DMS153 (cell line): ENCODE results near the gene FGFRL1.

Source experiments
- DNase-seq: peaks from one replicate; lab custom pipeline; 2025; lab: John Stamatoyannopoulos, UW

Gene FGFRL1

DNA sequence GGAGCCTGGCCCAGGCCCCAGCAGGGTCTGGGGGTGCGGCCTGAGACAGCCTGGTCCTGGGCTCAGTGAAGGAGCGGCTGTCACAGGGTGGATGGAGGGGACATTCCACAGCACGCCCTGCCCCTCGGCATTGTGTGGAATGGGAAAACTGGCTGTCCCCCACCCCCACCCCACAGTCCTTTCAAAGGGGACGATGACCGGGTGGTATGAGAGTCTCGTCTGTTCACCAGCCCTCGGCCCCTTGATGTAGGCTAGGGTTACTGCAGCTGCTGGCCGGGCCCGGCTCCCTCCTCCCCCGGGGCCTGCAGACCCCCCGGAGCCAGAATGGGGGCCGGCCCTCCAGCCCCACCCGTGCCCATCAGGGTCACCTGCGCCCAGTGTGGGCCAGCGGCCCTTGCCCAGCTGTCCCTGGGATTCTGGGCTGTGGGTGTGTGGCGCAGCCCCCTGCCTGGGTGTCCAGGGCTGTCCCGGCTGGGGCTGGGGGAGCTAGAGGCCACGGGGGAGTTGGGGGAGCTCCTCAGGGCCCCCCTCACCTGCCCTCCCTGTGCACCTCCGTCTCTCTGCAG, 11.7 kb downstream of the FGFRL1 start:
- no peak for DNase-seq

DNA sequence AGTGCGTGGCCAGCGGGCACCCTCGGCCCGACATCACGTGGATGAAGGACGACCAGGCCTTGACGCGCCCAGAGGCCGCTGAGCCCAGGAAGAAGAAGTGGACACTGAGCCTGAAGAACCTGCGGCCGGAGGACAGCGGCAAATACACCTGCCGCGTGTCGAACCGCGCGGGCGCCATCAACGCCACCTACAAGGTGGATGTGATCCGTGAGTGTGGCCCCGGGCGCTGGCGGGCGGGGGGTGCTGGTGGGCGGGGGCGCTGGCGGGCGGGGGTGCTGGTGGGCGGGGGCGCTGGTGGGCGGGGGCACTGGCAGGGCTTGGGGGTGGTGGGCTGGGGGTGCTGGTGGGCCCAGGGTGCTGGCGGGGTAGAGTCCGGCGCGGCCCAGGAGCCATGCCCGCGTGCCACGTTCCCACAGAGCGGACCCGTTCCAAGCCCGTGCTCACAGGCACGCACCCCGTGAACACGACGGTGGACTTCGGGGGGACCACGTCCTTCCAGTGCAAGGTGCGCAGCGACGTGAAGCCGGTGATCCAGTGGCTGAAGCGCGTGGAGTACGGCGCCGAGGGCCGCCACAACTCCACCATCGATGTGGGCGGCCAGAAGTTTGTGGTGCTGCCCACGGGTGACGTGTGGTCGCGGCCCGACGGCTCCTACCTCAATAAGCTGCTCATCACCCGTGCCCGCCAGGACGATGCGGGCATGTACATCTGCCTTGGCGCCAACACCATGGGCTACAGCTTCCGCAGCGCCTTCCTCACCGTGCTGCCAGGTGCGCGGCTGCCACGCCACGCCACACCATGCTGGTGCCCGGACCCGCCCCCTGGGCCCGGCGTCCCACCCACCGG, 12.7 kb downstream of the FGFRL1 start:
- DNase-seq: no peak

DNA sequence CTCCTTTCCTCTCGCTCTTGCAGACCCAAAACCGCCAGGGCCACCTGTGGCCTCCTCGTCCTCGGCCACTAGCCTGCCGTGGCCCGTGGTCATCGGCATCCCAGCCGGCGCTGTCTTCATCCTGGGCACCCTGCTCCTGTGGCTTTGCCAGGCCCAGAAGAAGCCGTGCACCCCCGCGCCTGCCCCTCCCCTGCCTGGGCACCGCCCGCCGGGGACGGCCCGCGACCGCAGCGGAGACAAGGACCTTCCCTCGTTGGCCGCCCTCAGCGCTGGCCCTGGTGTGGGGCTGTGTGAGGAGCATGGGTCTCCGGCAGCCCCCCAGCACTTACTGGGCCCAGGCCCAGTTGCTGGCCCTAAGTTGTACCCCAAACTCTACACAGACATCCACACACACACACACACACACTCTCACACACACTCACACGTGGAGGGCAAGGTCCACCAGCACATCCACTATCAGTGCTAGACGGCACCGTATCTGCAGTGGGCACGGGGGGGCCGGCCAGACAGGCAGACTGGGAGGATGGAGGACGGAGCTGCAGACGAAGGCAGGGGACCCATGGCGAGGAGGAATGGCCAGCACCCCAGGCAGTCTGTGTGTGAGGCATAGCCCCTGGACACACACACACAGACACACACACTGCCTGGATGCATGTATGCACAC, 13.6 kb downstream of the FGFRL1 start:
- no peak for DNase-seq

DNA sequence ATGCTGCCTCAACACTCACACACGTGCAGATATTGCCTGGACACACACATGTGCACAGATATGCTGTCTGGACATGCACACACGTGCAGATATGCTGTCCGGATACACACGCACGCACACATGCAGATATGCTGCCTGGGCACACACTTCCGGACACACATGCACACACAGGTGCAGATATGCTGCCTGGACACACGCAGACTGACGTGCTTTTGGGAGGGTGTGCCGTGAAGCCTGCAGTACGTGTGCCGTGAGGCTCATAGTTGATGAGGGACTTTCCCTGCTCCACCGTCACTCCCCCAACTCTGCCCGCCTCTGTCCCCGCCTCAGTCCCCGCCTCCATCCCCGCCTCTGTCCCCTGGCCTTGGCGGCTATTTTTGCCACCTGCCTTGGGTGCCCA, 14.7 kb downstream of the FGFRL1 start:
- no peak for DNase-seq

DNA sequence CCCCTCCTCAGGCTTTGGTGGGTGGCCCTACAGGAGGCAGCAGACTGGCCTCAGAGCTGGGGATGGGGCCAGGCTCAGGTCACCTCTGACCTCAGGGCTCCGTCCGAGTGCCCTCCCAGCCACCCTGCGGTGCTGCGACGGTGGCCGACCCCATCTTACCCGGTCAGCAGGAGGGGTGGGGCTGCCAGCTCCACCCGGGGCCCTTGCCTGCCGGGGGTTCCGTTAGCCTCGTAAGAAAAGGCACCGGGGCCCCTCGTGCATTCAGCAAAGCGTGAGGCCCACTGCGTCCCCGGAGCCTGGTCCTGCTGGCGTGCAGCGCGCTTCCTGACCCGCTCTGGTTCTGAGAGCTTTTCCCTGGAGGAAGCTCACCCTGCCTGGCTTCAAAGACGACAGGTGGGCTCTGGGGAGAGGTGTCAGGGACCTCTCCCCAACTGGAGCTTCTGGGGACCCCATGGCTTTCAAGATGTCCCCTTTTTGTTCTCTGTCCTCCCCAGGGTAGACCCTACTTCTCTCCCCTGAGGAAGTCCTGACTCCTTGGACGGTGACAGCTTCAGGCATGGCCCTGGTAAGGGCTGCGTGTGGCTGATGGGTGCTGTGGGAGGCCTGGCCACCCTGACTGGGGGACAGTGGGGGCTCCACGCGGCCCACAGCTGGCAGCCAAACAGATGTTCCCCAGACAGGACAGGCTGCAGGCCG, 15.9 kb downstream of the FGFRL1 start:
- DNase-seq: no peak

DNA sequence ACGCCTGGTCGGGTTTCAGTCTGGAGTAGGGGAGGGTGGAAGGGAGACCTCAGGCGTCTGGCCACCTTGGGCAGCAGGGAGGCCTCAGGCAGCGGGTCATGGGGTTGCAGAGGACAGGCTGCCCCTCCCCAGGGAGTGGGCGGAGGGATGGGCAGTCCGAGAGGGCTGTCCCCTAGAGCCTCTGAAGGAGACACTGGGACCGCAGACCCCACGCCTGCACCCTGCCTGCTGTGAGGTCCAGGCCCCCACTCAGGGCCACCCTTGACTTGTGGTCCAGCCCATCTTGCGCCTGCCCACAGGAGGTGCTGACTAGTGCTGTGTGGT, 16.5 kb downstream of the FGFRL1 start:
- no peak for DNase-seq

DNA sequence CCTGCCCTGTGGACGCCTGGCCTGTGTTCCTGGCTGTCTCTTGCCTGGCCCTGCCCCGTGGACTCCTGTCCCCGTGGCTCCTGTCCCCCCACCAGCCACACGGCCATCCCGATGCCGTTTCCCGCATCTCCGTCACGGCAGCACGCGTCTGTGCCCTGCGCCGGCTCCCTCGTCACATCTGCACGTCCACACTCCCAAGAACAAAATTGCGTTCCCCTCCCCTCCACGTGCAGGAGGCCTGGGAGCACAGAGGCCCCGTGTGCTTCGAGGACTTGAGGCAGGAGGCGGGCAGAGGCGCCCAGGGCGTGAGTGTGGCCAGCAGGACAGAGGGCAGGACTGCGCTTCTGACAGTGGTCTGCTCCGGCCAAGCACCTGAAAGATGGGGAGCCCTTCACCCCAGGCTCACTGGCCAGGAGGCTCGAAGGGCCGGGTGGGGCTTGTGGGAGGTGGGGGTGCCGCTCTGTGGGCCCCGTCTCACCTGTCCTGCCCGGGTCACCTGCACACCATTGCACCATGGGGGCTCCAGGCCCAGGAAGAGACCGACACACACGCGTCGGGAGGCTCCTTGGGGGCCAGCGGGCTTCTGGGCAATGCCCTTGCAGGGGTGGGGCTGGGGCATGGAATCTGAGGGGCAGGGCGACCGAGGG, 17.3 kb downstream of the FGFRL1 start:
- no peak for DNase-seq

DNA sequence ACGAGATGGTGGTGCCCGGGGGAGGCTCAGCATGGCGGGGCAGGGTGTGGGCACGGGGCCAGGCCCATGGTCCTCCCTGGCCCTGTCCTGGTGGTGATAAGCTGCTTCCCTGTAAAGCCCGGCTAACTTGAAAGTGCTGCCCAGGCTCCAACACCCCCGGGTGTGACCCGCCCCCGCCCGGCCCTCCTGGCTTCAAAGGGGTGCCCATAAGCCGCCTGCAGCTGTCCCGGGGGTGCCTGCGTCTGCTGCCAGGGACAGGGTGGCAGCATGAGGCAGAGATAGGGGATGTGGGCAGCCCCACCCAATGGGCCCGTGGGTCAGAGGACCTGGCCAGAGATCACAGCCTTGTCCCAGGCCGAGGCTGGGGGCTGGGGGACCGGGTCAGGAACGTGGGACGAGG, 18.1 kb downstream of the FGFRL1 start:
- no peak for DNase-seq

DNA sequence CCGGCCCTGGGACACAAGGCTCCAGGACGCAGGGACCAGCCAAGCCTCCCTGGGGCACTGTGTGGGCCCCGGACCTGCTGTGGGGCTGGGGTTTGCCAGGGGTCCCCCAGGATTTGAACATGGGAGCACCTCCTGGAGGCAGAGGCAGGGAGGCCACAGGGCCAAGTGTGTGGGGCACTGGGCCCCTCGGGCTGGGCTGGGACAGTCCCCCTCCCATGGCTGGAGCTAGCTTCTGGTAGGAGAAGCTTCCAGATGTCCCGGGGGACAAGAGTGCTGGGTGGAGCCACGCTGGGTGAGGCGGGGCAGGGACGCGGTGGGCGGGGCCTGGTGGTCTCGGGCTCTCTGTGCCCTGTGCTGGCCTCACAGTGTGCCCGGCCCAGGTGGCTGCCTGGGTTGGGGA, 18.6 kb downstream of the FGFRL1 start:
- DNase-seq: no peak

DNA sequence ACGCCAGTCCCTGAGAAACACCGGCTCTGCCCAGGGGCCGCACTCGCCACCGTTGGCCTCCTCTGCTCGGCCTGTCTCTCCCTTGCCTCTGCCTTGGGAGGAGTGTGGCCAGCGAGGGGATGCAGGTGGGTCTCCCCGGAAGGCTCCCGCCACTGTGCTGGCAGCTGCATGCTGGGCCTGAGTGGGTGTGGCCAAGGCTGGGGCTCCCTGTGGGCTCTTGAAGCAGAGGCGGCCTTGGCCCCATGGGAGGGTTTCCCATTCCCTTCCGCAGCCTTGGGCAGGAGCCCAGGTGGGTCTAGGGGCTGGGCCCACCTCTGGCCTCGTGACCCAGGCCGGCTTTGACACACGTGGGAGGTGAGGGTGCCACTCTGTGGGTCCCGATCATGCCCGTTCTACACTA, 19.1 kb downstream of the FGFRL1 start:
- no peak for DNase-seq

DNA sequence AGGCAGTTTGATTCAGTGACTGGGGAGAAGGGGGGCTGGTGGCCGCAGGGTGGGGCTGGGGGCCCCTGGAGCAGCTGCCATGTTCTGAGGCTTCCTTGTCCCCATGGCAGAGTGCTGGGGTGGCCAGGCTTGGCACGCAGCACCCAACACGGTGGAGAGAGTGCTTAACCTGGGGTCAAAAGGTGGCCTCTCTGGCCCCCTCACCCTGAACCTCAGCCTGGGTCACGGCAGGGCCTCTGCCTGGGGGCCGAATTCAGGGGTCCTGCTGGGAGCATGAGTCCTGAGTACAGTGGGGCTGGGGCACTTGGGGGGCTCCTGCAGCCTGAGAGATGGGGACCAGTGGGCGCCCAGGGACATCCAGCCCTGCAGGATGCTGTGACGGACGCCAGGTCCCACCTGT, 19.9 kb downstream of the FGFRL1 start:
- DNase-seq: no peak

DNA sequence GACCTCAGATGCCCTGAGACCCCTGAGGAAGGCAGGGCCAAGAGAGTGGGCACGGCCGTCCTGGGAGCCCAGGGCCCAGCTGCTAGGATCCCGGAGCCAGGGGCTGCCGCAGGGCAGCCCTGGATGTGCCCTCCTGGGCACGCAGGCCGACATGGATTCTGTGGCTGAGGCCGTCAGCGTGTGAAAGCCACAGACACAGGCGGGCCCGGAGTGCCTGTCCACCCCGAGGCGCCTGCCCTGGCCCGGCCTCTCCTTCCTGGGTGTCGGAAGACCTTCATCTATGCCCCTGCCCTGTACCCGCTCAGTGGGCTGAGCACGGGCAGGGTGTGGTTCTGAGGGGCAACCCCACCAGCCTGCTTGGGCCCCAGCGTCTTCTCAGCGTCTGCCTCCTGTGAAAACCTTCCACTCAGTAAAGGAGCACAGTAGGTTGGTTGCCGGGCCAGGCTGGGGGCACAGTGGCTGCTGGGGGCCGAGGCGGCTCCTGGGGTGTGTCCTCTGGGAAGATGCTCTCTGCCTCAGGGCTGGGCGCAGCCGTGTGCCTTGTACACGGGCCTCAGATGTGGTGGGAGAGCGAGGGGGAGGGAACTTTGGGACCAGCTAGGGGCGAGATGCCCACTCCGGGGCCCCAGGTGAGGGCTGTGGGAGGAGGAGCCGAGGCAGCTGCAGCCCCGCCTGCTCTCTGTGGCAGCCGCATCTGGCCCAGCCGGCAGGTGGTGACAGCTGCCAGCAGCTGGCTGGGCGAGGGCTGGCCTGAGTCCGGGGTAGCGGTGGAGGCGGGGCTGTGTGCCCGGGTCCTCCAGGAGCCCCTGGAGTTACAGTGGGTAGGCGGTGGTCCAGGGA, 20.8 kb downstream of the FGFRL1 start:
- no peak for DNase-seq

DNA sequence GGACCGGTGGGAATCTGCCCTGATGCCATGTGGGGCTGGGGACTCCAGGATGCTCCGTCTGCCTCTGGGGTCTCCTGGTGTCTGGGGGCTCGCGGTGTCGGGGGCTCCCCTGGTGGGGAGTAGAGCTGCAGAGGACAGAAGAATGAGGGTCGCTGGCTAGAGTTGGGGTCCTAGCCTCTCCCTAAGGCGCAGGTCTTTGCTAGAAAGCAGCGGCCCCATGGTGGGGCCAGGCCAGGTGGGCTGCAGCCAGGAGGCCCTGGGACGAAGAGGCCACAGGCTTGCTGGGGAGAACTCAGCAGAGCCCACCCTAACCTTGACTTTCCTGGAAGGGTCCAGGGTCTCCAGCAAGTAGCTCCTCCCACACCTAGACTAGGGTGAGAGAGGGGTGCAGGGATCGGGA, 21.4 kb downstream of the FGFRL1 start:
- no peak for DNase-seq

DNA sequence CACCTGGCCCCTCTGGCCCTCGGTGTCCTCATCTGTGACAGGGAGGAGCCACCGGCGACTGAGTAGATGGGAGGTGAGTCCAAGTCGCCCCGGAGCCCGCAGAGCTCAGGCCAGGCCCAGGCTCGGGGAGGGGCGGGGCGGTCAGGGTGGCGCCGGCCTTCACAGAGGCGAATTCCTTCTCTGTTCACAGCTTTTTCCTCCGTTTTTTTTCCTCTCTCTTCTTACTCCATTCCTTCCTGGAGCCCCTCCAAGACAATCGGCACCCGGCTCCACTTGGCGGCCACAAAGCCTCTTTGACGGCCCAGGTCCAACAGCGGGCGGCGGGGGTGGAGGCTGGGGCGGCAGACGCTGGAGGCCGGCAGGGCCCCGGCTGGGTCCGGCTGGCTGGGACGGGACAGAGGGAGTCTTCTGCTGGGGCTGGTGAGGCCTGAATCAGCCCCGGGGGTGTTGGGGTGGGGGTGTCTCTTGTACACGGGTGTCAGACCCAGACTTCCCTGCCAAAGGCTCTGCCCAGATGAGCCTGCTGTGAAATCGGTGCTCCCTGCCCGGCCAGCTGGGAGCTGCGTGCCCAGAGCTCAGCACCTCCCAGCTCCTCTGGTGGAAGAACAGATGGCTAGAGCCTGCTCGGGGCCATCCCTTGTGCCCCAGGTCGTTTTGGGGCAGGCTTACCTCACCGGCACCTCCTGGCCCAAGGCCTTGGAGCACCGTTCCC, 22.6 kb downstream of the FGFRL1 start:
- no peak for DNase-seq

DNA sequence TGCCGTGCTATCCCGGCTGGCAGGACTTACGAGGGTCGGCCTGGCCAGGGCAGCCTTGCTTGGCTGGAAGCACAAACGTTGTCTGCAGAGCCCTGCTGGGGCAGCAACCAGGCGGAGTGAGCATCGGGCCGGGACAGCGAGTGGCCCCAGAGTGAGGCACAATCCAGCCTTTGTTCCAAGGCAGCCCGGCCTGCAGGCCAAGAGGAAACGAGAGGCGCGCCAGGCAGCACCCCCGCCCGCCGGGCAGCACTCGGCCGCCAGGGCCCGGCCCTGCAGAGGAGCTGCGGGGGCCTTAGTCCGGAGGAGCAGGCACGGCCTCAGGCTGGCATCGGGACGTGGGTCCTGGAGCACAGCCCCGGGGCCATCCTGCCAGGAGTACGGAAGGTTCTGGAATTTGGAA, 24.1 kb downstream of the FGFRL1 start:
- no peak for DNase-seq

DNA sequence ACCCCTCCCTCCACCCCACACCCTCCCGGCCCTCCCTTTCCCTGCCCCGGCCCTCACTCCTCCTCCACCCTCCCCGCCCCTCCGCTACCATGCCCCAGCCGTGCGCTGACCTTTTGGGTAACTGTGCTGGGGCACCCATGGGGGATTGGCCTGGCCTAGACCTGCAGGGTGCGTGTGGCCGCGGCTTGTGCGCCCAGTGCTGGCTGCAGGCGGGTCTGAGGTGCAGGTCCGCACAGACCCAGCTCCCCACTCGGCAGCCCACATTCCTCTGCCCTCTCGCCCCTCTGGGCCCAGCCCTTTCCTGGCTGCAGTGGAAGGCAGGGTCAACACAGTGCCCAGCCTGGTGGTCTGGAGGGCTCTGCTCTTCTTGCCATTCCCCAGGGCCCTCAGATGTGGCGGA, 24.7 kb downstream of the FGFRL1 start:
- DNase-seq: no peak

DNA sequence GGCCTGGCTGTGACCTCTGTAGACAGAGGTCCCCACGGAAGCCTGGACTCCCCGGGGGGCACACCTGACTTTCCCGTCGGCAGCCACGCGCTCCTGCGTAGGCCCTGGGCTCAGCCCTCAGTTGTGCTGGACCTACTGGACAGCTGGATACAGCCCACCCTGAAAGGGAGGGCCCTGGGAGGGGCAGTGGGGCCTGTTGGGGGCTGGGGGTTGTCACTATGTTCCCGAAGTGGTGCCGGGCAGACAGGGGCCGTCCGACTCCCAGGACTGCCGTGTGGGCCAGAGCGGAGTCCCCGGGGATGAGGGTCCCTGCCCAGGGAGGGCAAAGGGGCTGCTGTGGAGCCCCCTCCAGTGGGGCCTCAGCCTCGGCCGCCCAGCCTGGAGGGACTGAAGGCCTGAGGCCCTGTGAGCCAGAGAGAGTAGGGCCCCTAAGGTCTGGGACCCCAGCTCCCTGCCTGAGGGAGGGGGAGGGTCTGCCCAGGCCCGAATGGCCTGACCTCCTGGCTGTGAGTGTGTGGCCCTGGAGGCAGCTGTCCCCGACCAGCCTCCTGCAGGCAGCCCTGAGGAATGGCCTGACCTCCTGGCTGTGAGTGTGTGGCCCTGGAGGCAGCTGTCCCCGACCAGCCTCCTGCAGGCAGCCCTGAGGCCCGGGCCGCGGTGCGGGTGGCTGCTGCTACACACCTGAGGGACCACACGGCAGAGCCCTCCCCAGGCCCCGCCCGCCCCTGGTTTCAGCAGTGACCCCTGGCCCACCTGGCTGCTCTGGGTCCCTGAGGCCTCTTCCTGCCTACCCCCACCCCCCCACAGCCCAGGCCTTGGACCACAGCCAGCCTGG, 25.8 kb downstream of the FGFRL1 start:
- DNase-seq: no peak

DNA sequence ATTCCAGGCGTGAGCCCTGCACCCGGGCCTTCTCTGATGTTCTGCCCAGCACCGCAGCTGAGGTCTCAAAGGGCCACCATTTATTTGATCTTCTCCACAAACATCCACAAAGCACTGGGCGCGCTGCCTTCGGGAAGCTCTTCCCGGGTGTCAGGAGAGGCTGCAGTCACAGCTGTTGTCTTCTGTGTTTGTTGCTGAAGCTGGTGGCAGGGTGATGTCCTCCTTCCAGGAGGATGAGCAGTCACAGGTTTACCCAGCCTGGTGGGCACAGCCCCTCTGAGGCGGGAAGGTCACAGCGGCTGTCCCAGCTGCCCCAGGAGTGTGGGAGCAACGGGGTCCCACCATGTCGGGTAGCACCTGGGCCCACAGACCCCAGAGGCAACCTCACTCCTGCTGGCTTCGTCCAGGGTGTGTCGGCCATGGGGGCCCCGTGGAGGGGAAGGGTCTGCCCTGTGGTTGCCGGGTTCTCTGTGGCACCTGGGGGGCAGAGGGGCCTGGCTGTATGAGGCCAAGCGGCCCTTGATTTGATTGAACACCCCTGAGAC, 27.6 kb downstream of the FGFRL1 start:
- DNase-seq: no peak

DNA sequence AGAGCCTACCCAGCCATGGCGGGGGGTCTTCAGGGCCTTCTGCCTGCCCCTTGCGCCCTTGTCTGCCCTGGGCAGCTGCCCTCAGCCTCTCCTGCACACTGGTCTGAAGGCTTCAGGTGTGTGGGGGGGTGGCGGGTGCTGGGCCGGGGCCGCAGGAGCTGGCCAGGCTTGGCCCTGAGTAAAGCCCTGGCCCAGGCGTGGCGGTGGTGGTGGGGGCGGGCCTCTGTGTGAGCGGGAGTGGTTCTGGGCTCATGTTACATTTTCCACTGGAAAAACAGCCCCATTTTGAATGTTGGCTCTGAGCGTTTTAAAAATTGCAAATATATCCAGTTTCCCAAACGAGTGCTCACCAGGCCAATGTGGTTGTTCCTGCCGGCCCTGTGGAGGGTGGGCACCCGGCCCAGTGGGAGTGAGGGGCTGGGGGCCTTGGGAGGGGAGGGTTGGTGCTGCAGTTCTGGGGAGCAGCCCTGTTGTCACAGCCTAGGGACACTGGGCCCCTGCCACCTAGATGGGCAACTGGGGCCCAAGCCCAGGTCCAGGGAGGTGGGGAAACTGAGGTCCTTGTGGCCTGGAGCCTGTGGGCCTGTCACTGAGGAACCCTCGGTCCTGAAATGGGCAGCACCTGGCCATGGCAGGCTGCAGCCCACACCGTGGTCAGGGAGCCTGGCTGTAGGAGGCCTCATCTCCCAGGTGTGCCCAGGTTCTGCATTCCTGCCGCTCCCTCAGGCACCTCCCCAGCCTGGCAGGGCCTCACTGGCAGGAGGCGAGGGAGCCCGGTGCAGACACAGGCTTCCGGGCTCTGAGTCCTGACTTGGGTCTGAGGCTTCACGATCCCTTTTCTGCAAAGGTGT, 28.3 kb downstream of the FGFRL1 start:
- DNase-seq: no peak
